GM23338 (cell line): ENCODE measurements around the gene FAM20C. TPM values are rescaled to one million over a fixed set of nuclear protein-coding genes. Genes with fewer than 3 reads are reported as not detected.

ENCODE experiments used
- ATAC-seq: fragments of 200-7000 bp; cut with Tn5 transposase; 3 replicates; pipeline ENCODE4 v1.9.1; 2020
- DNase-seq: peaks from one replicate; pipeline ENCODE4 v3.0.0-alpha.2; 2015; ENCODE audit warnings: low spot score
- H2AFZ ChIP-seq: fragments of 200-600 bp; sonication (generic); 2 replicates; pipeline ENCODE4 v1.8.0; 2016; ENCODE audit warnings: antibody characterized with exemption, mild to moderate bottlenecking, moderate library complexity
- H3F3A ChIP-seq: fragments of 200-600 bp; sonication (generic); replicated peaks from 2 replicates; pipeline ENCODE4 v1.8.0; 2017; ENCODE audit warnings: antibody characterized with exemption, mixed run types, low read depth
- H3K27ac ChIP-seq: fragments of 200-600 bp; sonication (generic); 2 replicates; pipeline ENCODE4 v1.6.1; 2016; ENCODE audit warnings: low read depth
- H3K27me3 ChIP-seq: fragments of 200-600 bp; sonication (generic); 2 replicates; pipeline ENCODE4 v1.8.0; 2016; ENCODE audit warnings: mild to moderate bottlenecking, mixed run types, moderate library complexity; ENCODE audit not compliant: insufficient read depth
- H3K36me3 ChIP-seq: fragments of 200-600 bp; sonication (generic); 2 replicates; pipeline ENCODE4 v1.8.0; 2016; ENCODE audit warnings: mild to moderate bottlenecking; ENCODE audit not compliant: insufficient read depth
- H3K4me1 ChIP-seq: fragments of 200-600 bp; sonication (generic); 2 replicates; pipeline ENCODE4 v1.8.0; 2016; ENCODE audit warnings: mild to moderate bottlenecking, moderate library complexity; ENCODE audit not compliant: insufficient read depth
- H3K4me2 ChIP-seq: fragments of 200-600 bp; sonication (generic); 2 replicates; pipeline ENCODE4 v1.7.1; 2017; ENCODE audit warnings: mixed run types
- H3K4me3 ChIP-seq: fragments of 200-600 bp; sonication (generic); 2 replicates; pipeline ENCODE4 v1.6.1; 2016; ENCODE audit warnings: mixed run types
- H3K79me2 ChIP-seq: fragments of 200-600 bp; sonication (generic); replicated peaks from 2 replicates; pipeline ENCODE4 v1.8.0; 2017; ENCODE audit warnings: mild to moderate bottlenecking; ENCODE audit not compliant: insufficient read depth
- H3K9me2 ChIP-seq: fragments of 200-600 bp; sonication (generic); 2 replicates; pipeline ENCODE4 v1.8.0; 2017; ENCODE audit not compliant: insufficient read depth
- H4K20me1 ChIP-seq: fragments of 200-600 bp; sonication (generic); replicated peaks from 2 replicates; pipeline ENCODE4 v1.8.0; 2017; ENCODE audit warnings: mild to moderate bottlenecking; ENCODE audit not compliant: insufficient read depth
- H3K27ac Mint-ChIP-seq: 2 replicates; pipeline ENCODE4 v1.8.0; 2020; ENCODE audit warnings: inconsistent platforms, mild to moderate bottlenecking, moderate library complexity, mixed read lengths
- H3K27me3 Mint-ChIP-seq: 3 replicates; pipeline ENCODE4 v1.8.0; 2022; ENCODE audit warnings: low read depth, mild to moderate bottlenecking, moderate library complexity, mixed read lengths, inconsistent platforms; ENCODE audit not compliant: insufficient read depth, poor library complexity
- H3K36me3 Mint-ChIP-seq: 3 replicates; pipeline ENCODE4 v1.8.0; 2021; ENCODE audit warnings: low read depth, mild to moderate bottlenecking, inconsistent platforms, moderate library complexity, mixed read lengths
- H3K4me1 Mint-ChIP-seq: 3 replicates; pipeline ENCODE4 v1.8.0; 2020; ENCODE audit warnings: mild to moderate bottlenecking, inconsistent platforms, mixed read lengths
- H3K4me3 Mint-ChIP-seq: 3 replicates; pipeline ENCODE4 v1.8.0; 2021; ENCODE audit warnings: moderate library complexity, mild to moderate bottlenecking, inconsistent platforms, mixed read lengths
- H3K9me3 Mint-ChIP-seq: 3 replicates; pipeline ENCODE4 v1.8.0; 2020; ENCODE audit warnings: moderate library complexity, mild to moderate bottlenecking, inconsistent platforms, mixed read lengths
- CREB1 ChIP-seq: fragments of 250-450 bp; sonication (Bioruptor Pico); IDR thresholded peaks from 2 replicates; pipeline ENCODE4 v1.5.0; 2020; ENCODE audit warnings: low read depth, mild to moderate bottlenecking, moderate library complexity
- CTCF ChIP-seq, 2 experiments: fragments of 200-600 bp in 1 of 2; sonication (generic) in 1 of 2; conservative IDR thresholded peaks; 2 replicates each; pipeline versions ENCODE4 v1.5.1 to v1.6.1; 2016 to 2017; ENCODE audit warnings: antibody characterized with exemption in 2 of 2, low read depth in 2 of 2, mild to moderate bottlenecking in 2 of 2, moderate library complexity in 1 of 2
- ETS1 ChIP-seq: IDR thresholded peaks from 2 replicates; pipeline ENCODE4 v1.6.1; 2016; ENCODE audit warnings: antibody characterized with exemption
- EZH2 ChIP-seq: fragments of 200-600 bp; sonication (generic); IDR thresholded peaks from one replicate; pipeline ENCODE4 v1.8.0; 2017; ENCODE audit warnings: antibody characterized with exemption, mild to moderate bottlenecking, low read depth; ENCODE audit not compliant: unreplicated experiment
- EZH2phosphoT487 ChIP-seq: fragments of 200-600 bp; sonication (generic); IDR thresholded peaks from one replicate; pipeline ENCODE4 v1.8.1; 2018; ENCODE audit warnings: antibody characterized with exemption; ENCODE audit not compliant: unreplicated experiment
- JUNB ChIP-seq: IDR thresholded peaks from one replicate; pipeline ENCODE4 v1.6.1; 2016; ENCODE audit warnings: antibody characterized with exemption; ENCODE audit not compliant: unreplicated experiment
- NANOG ChIP-seq: IDR thresholded peaks from 2 replicates; pipeline ENCODE4 v1.6.1; 2016; ENCODE audit warnings: antibody characterized with exemption, borderline replicate concordance
- POLR2AphosphoS5 ChIP-seq: IDR thresholded peaks from 2 replicates; pipeline ENCODE4 v1.6.1; 2016; ENCODE audit warnings: antibody characterized with exemption, low read depth
- STAT1 ChIP-seq: IDR thresholded peaks from one replicate; pipeline ENCODE4 v1.6.1; 2016; ENCODE audit warnings: antibody characterized with exemption; ENCODE audit not compliant: unreplicated experiment
- ZNF114 ChIP-seq: fragments of 250-450 bp; sonication (Bioruptor Pico); IDR thresholded peaks from 2 replicates; pipeline ENCODE4 v1.5.0; 2020; ENCODE audit warnings: mild to moderate bottlenecking, moderate library complexity
- ZNF331 ChIP-seq: fragments of 250-450 bp; sonication (Bioruptor Pico); IDR thresholded peaks from 2 replicates; pipeline ENCODE4 v1.5.0; 2020; ENCODE audit warnings: low read depth, mild to moderate bottlenecking, moderate library complexity
- ZNF462 ChIP-seq: fragments of 250-450 bp; sonication (Bioruptor Pico); IDR thresholded peaks from 2 replicates; pipeline ENCODE4 v1.5.0; 2020; ENCODE audit warnings: mild to moderate bottlenecking, moderate library complexity
- polyA plus RNA-seq: library from polyadenylated mRNA; unstranded; fragments of >200 nt; fragmentation: Nextera tagmentation; extraction: Ambion mirVana; gene quantifications from 2 replicates; pipeline ENCODE4 v1.2.1, GENCODE V29; 2016
- total RNA-seq: library from RNA; depleted of rRNA; stranded (reverse); fragments of >200 nt; shearing (Covaris generic); gene quantifications from 2 replicates; pipeline ENCODE4 v1.2.3, GENCODE V29; 2014
- TF ChIP-seq, protein P1 (sequence below): IDR thresholded peaks from one replicate; pipeline ENCODE4 v1.6.1; 2018; ENCODE audit warnings: antibody characterized with exemption; ENCODE audit not compliant: unreplicated experiment

The FAM20C gene
- total and polyA plus RNA-seq, 2 experiments from 2014 or later: 7.6 to 24.8 TPM

- Mint-ChIP-seq H3K4me1 (peaks cover 15% of the 10 kb centered on the region), H3K36me3 (peaks cover 17% of the 10 kb centered on the region), H3K9me3 (no peaks in the 10 kb centered on the region), H3K27me3 (peaks cover 7% of the 10 kb centered on the region), H3K27ac (no peak overlapping the region), H3K4me3 (no peak overlapping the region)
- TF ChIP-seq ETS1: no peak
- no peak for TF ChIP-seq STAT1
- no peak for TF ChIP-seq EZH2
- no peak for TF ChIP-seq CREB1 (CRISPR knock-in tag)
- TF ChIP-seq ZNF114 (CRISPR knock-in tag): no peak
- TF ChIP-seq ZNF462 (CRISPR knock-in tag): no peak
- no peak for TF ChIP-seq NANOG
- TF ChIP-seq JUNB: no peak
- no peak for TF ChIP-seq ZNF331 (CRISPR knock-in tag)
- no peak for TF ChIP-seq EZH2phosphoT487
- TF ChIP-seq, protein P1, sequence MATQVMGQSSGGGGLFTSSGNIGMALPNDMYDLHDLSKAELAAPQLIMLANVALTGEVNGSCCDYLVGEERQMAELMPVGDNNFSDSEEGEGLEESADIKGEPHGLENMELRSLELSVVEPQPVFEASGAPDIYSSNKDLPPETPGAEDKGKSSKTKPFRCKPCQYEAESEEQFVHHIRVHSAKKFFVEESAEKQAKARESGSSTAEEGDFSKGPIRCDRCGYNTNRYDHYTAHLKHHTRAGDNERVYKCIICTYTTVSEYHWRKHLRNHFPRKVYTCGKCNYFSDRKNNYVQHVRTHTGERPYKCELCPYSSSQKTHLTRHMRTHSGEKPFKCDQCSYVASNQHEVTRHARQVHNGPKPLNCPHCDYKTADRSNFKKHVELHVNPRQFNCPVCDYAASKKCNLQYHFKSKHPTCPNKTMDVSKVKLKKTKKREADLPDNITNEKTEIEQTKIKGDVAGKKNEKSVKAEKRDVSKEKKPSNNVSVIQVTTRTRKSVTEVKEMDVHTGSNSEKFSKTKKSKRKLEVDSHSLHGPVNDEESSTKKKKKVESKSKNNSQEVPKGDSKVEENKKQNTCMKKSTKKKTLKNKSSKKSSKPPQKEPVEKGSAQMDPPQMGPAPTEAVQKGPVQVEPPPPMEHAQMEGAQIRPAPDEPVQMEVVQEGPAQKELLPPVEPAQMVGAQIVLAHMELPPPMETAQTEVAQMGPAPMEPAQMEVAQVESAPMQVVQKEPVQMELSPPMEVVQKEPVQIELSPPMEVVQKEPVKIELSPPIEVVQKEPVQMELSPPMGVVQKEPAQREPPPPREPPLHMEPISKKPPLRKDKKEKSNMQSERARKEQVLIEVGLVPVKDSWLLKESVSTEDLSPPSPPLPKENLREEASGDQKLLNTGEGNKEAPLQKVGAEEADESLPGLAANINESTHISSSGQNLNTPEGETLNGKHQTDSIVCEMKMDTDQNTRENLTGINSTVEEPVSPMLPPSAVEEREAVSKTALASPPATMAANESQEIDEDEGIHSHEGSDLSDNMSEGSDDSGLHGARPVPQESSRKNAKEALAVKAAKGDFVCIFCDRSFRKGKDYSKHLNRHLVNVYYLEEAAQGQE: no peak
- no peak for TF ChIP-seq POLR2AphosphoS5
- TF ChIP-seq CTCF (conservative IDR thresholded peaks at IDR 0.05; ENCODE audit: low read depth in 2 of 2): no peak
- DNase-seq: no peak
- Histone ChIP-seq H3K9me2 (no peaks in the 10 kb centered on the region), H3K79me2 (peaks cover 1% of the 10 kb centered on the region), H3K4me3 (no peak overlapping the region), H3K27me3 (no peaks in the 10 kb centered on the region), H3K4me1 (no peaks in the 10 kb centered on the region), H3K4me2 (no peak overlapping the region), H4K20me1 (0 out of 2 replicates have a peak, but pooled peaks cover 4% of the 10 kb centered on the region), H3K36me3 (no peaks in the 10 kb centered on the region), H2AFZ (no peak overlapping the region), H3F3A (no peaks in the 10 kb centered on the region), H3K27ac (no peak overlapping the region)
- ATAC-seq: no peak
These were observed 26.7 kb downstream of the FAM20C start for GRCh38 chr7:218896-219580.
